Activated B cell treated with CpG ODN at 0.5 μM for 24 hours (primary cell): ENCODE results near the gene PHRF1. TPM values are rescaled to one million over a fixed set of nuclear protein-coding genes. Genes with fewer than 3 reads are reported as not detected.

Source experiments
- ATAC-seq: fragments of 200-7000 bp; cut with Tn5 transposase; one replicate; pipeline ENCODE4 v1.10.0; 2021; ENCODE audit warnings: low read depth, mild to moderate bottlenecking, moderate library complexity
- CTCF ChIA-PET: fragments of 350-600 bp; sonication (Branson Sonifier 250); formaldehyde crosslinking; loops from one replicate; lab custom pipeline; 2021; ENCODE audit warnings: antibody characterized with exemption; lab: Charles Lee
- POLR2A ChIA-PET: fragments of 350-600 bp; sonication (Branson Sonifier 250); formaldehyde crosslinking; loops from one replicate; lab custom pipeline; 2021; ENCODE audit warnings: antibody characterized with exemption; lab: Charles Lee
- DNase-seq: peaks from one replicate; pipeline ENCODE4 v3.0.0; 2022
- H3K27ac Mint-ChIP-seq: one replicate; pipeline ENCODE4 v1.8.0; 2020; ENCODE audit warnings: mixed read lengths
- H3K27me3 Mint-ChIP-seq: one replicate; pipeline ENCODE4 v1.8.0; 2021; ENCODE audit warnings: mixed read lengths
- H3K36me3 Mint-ChIP-seq: one replicate; pipeline ENCODE4 v1.8.0; 2021; ENCODE audit warnings: low read depth, mixed read lengths
- H3K4me1 Mint-ChIP-seq: one replicate; pipeline ENCODE4 v1.8.0; 2021; ENCODE audit warnings: mixed read lengths
- H3K4me3 Mint-ChIP-seq: one replicate; pipeline ENCODE4 v1.8.0; 2020; ENCODE audit warnings: mild to moderate bottlenecking, mixed read lengths
- H3K9me3 Mint-ChIP-seq: one replicate; pipeline ENCODE4 v1.8.0; 2020; ENCODE audit warnings: mixed read lengths
- CTCF ChIP-seq: fragments of 200-600 bp; IDR thresholded peaks from one replicate; pipeline ENCODE4 v1.8.0; 2022; ENCODE audit warnings: antibody characterized with exemption, mild to moderate bottlenecking
- intact Hi-C: fragments of 100-400 bp; cut with micrococcal nuclease; formaldehyde crosslinking; loops from one replicate; pipeline ENCODE4 v1.15.1; 2024
- total RNA-seq: library from RNA; stranded (reverse); gene quantifications from 2 replicates; pipeline ENCODE4 v1.2.3, GENCODE V29; 2022

Gene PHRF1
- total RNA-seq, 1 donor from 2014 or later, result 49.6 TPM

DNA sequence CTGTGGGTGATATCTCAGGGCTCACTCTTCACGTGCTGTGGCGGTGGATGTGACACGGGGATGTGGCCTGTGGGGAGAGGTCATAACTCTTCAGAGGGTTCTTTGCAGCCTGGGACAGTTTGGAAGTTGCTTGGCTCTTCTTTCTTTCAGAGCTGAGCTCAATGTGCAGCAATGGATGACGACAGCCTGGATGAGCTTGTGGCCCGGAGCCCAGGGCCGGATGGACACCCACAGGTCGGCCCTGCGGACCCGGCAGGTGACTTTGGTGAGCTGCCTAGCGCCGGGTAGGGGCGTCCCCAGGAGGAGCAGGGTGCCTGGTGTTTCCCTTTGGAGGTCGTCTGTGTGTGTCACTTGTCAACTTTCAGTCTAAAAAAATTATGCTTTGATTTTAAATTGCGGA, 5.1 kb downstream of the PHRF1 start:
- ChIA-PET CTCF (no interaction called here), POLR2A (no interaction called here)
- no peak for TF ChIP-seq CTCF
- intact Hi-C loops, result no loop called here
- Mint-ChIP-seq H3K27me3 (no peaks in the 10 kb centered on the region), H3K9me3 (no peaks in the 10 kb centered on the region), H3K4me3 (no peak overlapping the region), H3K27ac (no peak overlapping the region), H3K4me1 (peaks cover 36% of the 10 kb centered on the region), H3K36me3 (peaks cover 32% of the 10 kb centered on the region)
- no peak for DNase-seq
- ATAC-seq, result no peak

DNA sequence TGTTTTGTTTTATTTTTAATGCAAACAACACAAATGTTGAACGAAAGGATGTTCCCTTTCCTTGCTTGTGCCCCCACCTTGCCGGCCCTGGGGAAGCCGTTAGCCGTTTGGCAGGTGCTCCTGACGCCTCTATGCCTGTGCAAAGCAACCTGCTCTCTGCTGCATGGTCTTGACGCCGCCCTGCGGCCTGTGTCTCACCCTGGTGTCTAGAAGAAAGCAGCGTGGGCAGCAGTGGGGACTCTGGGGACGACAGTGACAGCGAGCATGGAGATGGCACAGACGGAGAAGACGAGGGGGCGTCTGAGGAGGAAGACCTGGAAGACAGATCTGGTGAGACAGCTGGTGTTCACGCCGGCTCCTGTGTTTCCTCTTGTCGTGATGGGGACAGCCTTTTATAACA, 5.5 kb downstream of the PHRF1 start:
- no peak for TF ChIP-seq CTCF
- intact Hi-C loops, result no loop called here
- Mint-ChIP-seq H3K4me3 (no peak overlapping the region), H3K27ac (no peak overlapping the region), H3K36me3 (peaks cover 36% of the 10 kb centered on the region), H3K27me3 (no peaks in the 10 kb centered on the region), H3K4me1 (peaks cover 36% of the 10 kb centered on the region), H3K9me3 (no peaks in the 10 kb centered on the region)
- ATAC-seq (no peak), DNase-seq (no peak)
- CTCF ChIA-PET, result no interaction called here
- POLR2A ChIA-PET, result no interaction called here

DNA sequence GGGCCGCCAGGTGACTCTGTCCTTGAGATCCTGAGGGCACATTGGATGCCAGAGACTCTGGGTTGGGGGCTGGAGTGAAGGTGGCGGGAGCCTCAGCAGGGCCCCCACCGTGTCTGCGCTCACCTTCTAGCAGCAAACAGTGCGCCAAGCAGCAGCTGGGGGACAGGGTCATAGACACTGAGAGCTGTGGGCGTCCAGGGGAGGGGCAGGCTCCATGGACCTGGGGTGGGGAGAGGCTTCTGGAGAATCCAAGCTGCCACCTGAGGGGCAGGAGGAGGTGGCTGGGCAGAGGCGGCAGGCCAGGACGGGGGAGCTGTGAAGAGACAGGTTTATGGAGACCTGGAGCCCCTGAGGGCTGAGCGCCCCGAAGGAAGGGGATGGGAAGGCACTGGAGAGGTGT, 8.0 kb downstream of the PHRF1 start:
- ChIA-PET POLR2A (interaction anchor here (0.7 kb wide), 1 partner anchor 29 kb away, joined by 13 read pairs; no protein-coding TSS in a partner anchor), CTCF (no interaction called here)
- no peak for TF ChIP-seq CTCF
- no peak overlapping the region for H3K27ac Mint-ChIP-seq
- no peak overlapping the region for H3K4me3 Mint-ChIP-seq
- intact Hi-C loops, result no loop called here
- no peaks in the 10 kb centered on the region for H3K9me3 Mint-ChIP-seq
- H3K4me1 Mint-ChIP-seq, result peaks cover 13% of the 10 kb centered on the region
- peaks cover 57% of the 10 kb centered on the region for H3K36me3 Mint-ChIP-seq
- no peak for DNase-seq
- no peaks in the 10 kb centered on the region for H3K27me3 Mint-ChIP-seq
- ATAC-seq, result no peak

GRCh38 chr11:586376-587316, 10.4 kb downstream of the PHRF1 start:
- Mint-ChIP-seq H3K4me1 (no peaks in the 10 kb centered on the region), H3K4me3 (no peak overlapping the region), H3K9me3 (no peaks in the 10 kb centered on the region), H3K27me3 (no peaks in the 10 kb centered on the region), H3K27ac (no peak overlapping the region), H3K36me3 (peaks cover 73% of the 10 kb centered on the region)
- DNase-seq (no peak), ATAC-seq (no peak)
- no peak for TF ChIP-seq CTCF
- intact Hi-C loops, result no loop called here
- POLR2A ChIA-PET, result interaction anchor here (0.6 to 1.1 kb wide), 2 partner anchors 105 to 161 kb away, joined by 3 to 4 read pairs; no protein-coding TSS in a partner anchor
- CTCF ChIA-PET, result no interaction called here

GRCh38 chr11:587546-587945, 11.3 kb downstream of the PHRF1 start:
- peaks cover 74% of the 10 kb centered on the region for H3K36me3 Mint-ChIP-seq
- intact Hi-C loops, result no loop called here
- CTCF ChIA-PET, result no interaction called here
- ATAC-seq (no peak), DNase-seq (no peak)
- no peak overlapping the region for H3K27ac Mint-ChIP-seq
- H3K4me1 Mint-ChIP-seq, result no peaks in the 10 kb centered on the region
- H3K4me3 Mint-ChIP-seq, result no peak overlapping the region
- H3K27me3 Mint-ChIP-seq, result no peaks in the 10 kb centered on the region
- no peaks in the 10 kb centered on the region for H3K9me3 Mint-ChIP-seq
- POLR2A ChIA-PET, result interaction anchor here (0.6 kb wide), 1 partner anchor 162 kb away, joined by 4 read pairs; no protein-coding TSS in a partner anchor
- TF ChIP-seq CTCF, result no peak
